GM23338 (cell line): ENCODE data around the gene LRRC63. TPM values are rescaled to one million over a fixed set of nuclear protein-coding genes. Genes with fewer than 3 reads are reported as not detected.

Experiments
- ATAC-seq: fragments of 200-7000 bp; cut with Tn5 transposase; 3 replicates; pipeline ENCODE4 v1.9.1; 2020
- DNase-seq: peaks from one replicate; pipeline ENCODE4 v3.0.0-alpha.2; 2015; ENCODE audit warnings: low spot score
- H2AFZ ChIP-seq: fragments of 200-600 bp; sonication (generic); 2 replicates; pipeline ENCODE4 v1.8.0; 2016; ENCODE audit warnings: antibody characterized with exemption, mild to moderate bottlenecking, moderate library complexity
- H3F3A ChIP-seq: fragments of 200-600 bp; sonication (generic); replicated peaks from 2 replicates; pipeline ENCODE4 v1.8.0; 2017; ENCODE audit warnings: antibody characterized with exemption, mixed run types, low read depth
- H3K27ac ChIP-seq: fragments of 200-600 bp; sonication (generic); 2 replicates; pipeline ENCODE4 v1.6.1; 2016; ENCODE audit warnings: low read depth
- H3K27me3 ChIP-seq: fragments of 200-600 bp; sonication (generic); 2 replicates; pipeline ENCODE4 v1.8.0; 2016; ENCODE audit warnings: mild to moderate bottlenecking, mixed run types, moderate library complexity; ENCODE audit not compliant: insufficient read depth
- H3K36me3 ChIP-seq: fragments of 200-600 bp; sonication (generic); 2 replicates; pipeline ENCODE4 v1.8.0; 2016; ENCODE audit warnings: mild to moderate bottlenecking; ENCODE audit not compliant: insufficient read depth
- H3K4me1 ChIP-seq: fragments of 200-600 bp; sonication (generic); 2 replicates; pipeline ENCODE4 v1.8.0; 2016; ENCODE audit warnings: mild to moderate bottlenecking, moderate library complexity; ENCODE audit not compliant: insufficient read depth
- H3K4me2 ChIP-seq: fragments of 200-600 bp; sonication (generic); 2 replicates; pipeline ENCODE4 v1.7.1; 2017; ENCODE audit warnings: mixed run types
- H3K4me3 ChIP-seq: fragments of 200-600 bp; sonication (generic); 2 replicates; pipeline ENCODE4 v1.6.1; 2016; ENCODE audit warnings: mixed run types
- H3K79me2 ChIP-seq: fragments of 200-600 bp; sonication (generic); replicated peaks from 2 replicates; pipeline ENCODE4 v1.8.0; 2017; ENCODE audit warnings: mild to moderate bottlenecking; ENCODE audit not compliant: insufficient read depth
- H3K9me2 ChIP-seq: fragments of 200-600 bp; sonication (generic); 2 replicates; pipeline ENCODE4 v1.8.0; 2017; ENCODE audit not compliant: insufficient read depth
- H4K20me1 ChIP-seq: fragments of 200-600 bp; sonication (generic); replicated peaks from 2 replicates; pipeline ENCODE4 v1.8.0; 2017; ENCODE audit warnings: mild to moderate bottlenecking; ENCODE audit not compliant: insufficient read depth
- H3K27ac Mint-ChIP-seq: 2 replicates; pipeline ENCODE4 v1.8.0; 2020; ENCODE audit warnings: inconsistent platforms, mild to moderate bottlenecking, moderate library complexity, mixed read lengths
- H3K27me3 Mint-ChIP-seq: 3 replicates; pipeline ENCODE4 v1.8.0; 2022; ENCODE audit warnings: low read depth, mild to moderate bottlenecking, moderate library complexity, mixed read lengths, inconsistent platforms; ENCODE audit not compliant: insufficient read depth, poor library complexity
- H3K36me3 Mint-ChIP-seq: 3 replicates; pipeline ENCODE4 v1.8.0; 2021; ENCODE audit warnings: low read depth, mild to moderate bottlenecking, inconsistent platforms, moderate library complexity, mixed read lengths
- H3K4me1 Mint-ChIP-seq: 3 replicates; pipeline ENCODE4 v1.8.0; 2020; ENCODE audit warnings: mild to moderate bottlenecking, inconsistent platforms, mixed read lengths
- H3K4me3 Mint-ChIP-seq: 3 replicates; pipeline ENCODE4 v1.8.0; 2021; ENCODE audit warnings: moderate library complexity, mild to moderate bottlenecking, inconsistent platforms, mixed read lengths
- H3K9me3 Mint-ChIP-seq: 3 replicates; pipeline ENCODE4 v1.8.0; 2020; ENCODE audit warnings: moderate library complexity, mild to moderate bottlenecking, inconsistent platforms, mixed read lengths
- EZH2 ChIP-seq: fragments of 200-600 bp; sonication (generic); IDR thresholded peaks from one replicate; pipeline ENCODE4 v1.8.0; 2017; ENCODE audit warnings: antibody characterized with exemption, mild to moderate bottlenecking, low read depth; ENCODE audit not compliant: unreplicated experiment
- JUNB ChIP-seq: IDR thresholded peaks from one replicate; pipeline ENCODE4 v1.6.1; 2016; ENCODE audit warnings: antibody characterized with exemption; ENCODE audit not compliant: unreplicated experiment
- NANOG ChIP-seq: IDR thresholded peaks from 2 replicates; pipeline ENCODE4 v1.6.1; 2016; ENCODE audit warnings: antibody characterized with exemption, borderline replicate concordance
- STAT1 ChIP-seq: IDR thresholded peaks from one replicate; pipeline ENCODE4 v1.6.1; 2016; ENCODE audit warnings: antibody characterized with exemption; ENCODE audit not compliant: unreplicated experiment
- ZNF331 ChIP-seq: fragments of 250-450 bp; sonication (Bioruptor Pico); IDR thresholded peaks from 2 replicates; pipeline ENCODE4 v1.5.0; 2020; ENCODE audit warnings: low read depth, mild to moderate bottlenecking, moderate library complexity
- ZNF462 ChIP-seq: fragments of 250-450 bp; sonication (Bioruptor Pico); IDR thresholded peaks from 2 replicates; pipeline ENCODE4 v1.5.0; 2020; ENCODE audit warnings: mild to moderate bottlenecking, moderate library complexity
- polyA plus RNA-seq: library from polyadenylated mRNA; unstranded; fragments of >200 nt; fragmentation: Nextera tagmentation; extraction: Ambion mirVana; gene quantifications from 2 replicates; pipeline ENCODE4 v1.2.1, GENCODE V29; 2016
- total RNA-seq: library from RNA; depleted of rRNA; stranded (reverse); fragments of >200 nt; shearing (Covaris generic); gene quantifications from 2 replicates; pipeline ENCODE4 v1.2.3, GENCODE V29; 2014

Gene LRRC63
- total and polyA plus RNA-seq, 2 experiments from 2014 or later = not detected

DNA sequence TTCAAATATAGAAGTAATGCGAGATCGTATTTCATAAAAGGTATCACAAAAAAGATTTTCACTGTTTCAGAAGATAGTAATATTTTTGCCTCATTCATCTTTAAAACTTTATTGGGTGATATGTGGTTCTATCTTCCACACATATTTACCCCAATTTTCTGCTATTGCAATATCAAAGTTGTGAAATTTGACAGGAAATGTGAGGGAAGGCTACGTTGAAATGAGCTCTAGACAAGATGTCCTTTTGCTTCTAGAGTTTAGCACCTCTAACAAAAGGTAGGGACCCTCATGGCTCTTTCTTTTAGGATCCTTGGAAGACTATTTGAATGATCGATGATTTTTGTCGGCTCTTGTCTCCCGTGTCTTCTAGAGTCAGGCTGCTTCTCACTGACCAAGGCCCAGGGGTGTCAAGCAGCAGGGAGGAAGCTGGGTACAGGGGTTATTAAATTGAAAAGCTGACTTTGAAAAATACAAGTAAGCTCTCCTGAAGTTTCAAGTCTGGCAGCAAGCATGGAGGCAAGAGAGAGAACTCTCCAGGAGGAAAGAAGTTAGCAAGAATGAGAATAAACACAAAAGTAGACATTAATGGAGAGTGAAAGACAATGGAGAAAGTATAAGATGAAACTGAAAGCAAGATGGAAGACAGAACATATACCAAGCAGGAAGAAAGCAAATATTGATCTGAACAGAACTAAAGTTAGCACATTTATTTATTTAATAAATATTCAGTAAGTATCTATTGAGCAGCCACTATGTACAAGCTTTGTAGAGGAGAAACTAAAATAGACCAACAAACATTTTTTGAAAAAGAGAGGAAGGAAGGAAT is 101.9 kb downstream of the LRRC63 start (continued):
- no peak for TF ChIP-seq ZNF462 (CRISPR knock-in tag)
- TF ChIP-seq ZNF331 (CRISPR knock-in tag) = no peak

DNA sequence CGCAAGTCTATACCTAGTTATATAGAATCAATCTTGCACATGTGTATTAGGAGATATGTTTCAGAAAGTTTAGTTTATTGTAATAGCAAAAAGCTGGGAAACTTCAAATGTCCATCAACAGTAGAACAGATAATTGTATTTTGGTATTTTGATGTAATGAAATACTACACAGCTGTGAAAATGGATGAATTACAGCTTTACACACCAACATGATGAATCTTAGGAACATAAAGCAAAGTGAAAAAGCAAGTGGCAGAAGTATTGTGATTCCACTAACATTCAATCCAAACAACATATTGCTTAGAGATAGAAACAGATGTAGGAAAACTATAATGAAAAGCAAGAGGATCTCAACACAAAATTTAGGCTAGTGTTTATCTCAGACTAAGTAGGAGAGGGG is 102.9 kb downstream of the LRRC63 start:
- Mint-ChIP-seq H3K36me3 (no peaks in the 10 kb centered on the region), H3K4me3 (no peak overlapping the region)
- no peak for ATAC-seq
- no peak for TF ChIP-seq STAT1
- TF ChIP-seq ZNF462 (CRISPR knock-in tag) = no peak
- no peak for TF ChIP-seq JUNB
- TF ChIP-seq EZH2 = no peak
- no peak for TF ChIP-seq NANOG

More for the DNA sequence above, 102.9 kb downstream of the LRRC63 start:
- H3K9me2 ChIP-seq = peaks cover 19% of the 10 kb centered on the region
- no peak overlapping the region for H2AFZ ChIP-seq
- H3K4me2 ChIP-seq = no peak overlapping the region
- H3K36me3 ChIP-seq = no peaks in the 10 kb centered on the region; the same call in 1 of the 2 replicates
- H3F3A ChIP-seq = no peaks in the 10 kb centered on the region
- no peak for DNase-seq
- H3K79me2 ChIP-seq = no peaks in the 10 kb centered on the region
- Mint-ChIP-seq H3K4me1 (peaks cover 2% of the 10 kb centered on the region; the same call in 2 of the 3 replicates), H3K9me3 (no peaks in the 10 kb centered on the region), H3K27ac (no peak overlapping the region), H3K27me3 (peaks cover 2% of the 10 kb centered on the region)
- H3K4me3 ChIP-seq = no peak overlapping the region
- no peaks in the 10 kb centered on the region for H4K20me1 ChIP-seq
- H3K27ac ChIP-seq = no peak overlapping the region
- H3K4me1 ChIP-seq = no peaks in the 10 kb centered on the region
- no peaks in the 10 kb centered on the region for H3K27me3 ChIP-seq
